C4-2B (cell line): ENCODE results near the gene FPR3.

ENCODE experiments used
- H3K27ac ChIP-seq: fragments of 450-650 bp; 2 replicates; pipeline ENCODE4 v1.5.1; 2017
- ZFX ChIP-seq: fragments of 450-650 bp; IDR thresholded peaks from 2 replicates; pipeline ENCODE4 v1.6.1; 2017
- TF ChIP-seq, protein P1 (sequence below): fragments of 450-650 bp; conservative IDR thresholded peaks from 2 replicates; pipeline ENCODE4 v1.5.1; 2017; ENCODE audit warnings: mild to moderate bottlenecking

Gene FPR3

DNA sequence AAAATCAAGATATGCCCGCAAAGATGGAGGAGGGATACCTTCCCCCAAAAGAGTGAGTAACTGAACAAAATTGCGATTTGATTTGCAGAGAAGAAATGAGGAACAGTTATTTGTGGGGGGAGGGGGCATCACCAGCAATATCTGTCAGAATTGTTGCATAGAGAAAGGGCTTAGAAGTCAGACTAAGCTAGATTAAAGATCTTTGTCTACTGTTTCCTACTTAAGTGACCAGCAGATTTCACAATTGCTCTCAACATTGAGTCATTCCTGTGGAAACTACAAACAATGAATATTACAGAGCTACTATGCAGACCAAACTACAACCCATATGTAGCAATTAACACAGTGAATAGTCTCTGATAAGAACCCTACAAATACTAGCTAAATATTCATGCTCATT is 27.4 kb downstream of the FPR3 start:
- no peak overlapping the region for H3K27ac ChIP-seq
- TF ChIP-seq, protein P1, sequence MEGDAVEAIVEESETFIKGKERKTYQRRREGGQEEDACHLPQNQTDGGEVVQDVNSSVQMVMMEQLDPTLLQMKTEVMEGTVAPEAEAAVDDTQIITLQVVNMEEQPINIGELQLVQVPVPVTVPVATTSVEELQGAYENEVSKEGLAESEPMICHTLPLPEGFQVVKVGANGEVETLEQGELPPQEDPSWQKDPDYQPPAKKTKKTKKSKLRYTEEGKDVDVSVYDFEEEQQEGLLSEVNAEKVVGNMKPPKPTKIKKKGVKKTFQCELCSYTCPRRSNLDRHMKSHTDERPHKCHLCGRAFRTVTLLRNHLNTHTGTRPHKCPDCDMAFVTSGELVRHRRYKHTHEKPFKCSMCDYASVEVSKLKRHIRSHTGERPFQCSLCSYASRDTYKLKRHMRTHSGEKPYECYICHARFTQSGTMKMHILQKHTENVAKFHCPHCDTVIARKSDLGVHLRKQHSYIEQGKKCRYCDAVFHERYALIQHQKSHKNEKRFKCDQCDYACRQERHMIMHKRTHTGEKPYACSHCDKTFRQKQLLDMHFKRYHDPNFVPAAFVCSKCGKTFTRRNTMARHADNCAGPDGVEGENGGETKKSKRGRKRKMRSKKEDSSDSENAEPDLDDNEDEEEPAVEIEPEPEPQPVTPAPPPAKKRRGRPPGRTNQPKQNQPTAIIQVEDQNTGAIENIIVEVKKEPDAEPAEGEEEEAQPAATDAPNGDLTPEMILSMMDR, result no peak
- no peak for TF ChIP-seq ZFX

DNA sequence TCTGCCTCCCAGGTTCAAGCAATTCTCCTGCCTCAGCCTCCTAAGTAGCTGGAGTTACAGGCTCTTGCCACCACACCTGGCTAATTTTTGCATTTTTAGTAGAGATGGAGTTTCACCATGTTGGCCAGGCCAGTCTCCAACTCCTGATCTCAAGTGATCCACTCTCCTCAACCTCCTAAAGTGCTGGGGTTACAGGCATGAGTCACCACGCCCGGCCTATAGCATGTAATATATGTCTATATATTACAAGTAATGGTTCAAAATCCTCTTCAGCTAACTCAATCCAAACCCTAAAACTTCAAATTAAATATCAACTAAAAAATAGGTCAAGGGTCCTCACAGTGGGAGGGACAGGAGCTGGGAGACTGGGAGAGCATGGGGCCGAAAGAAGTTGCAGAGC is 28.0 kb downstream of the FPR3 start:
- H3K27ac ChIP-seq, result no peak overlapping the region
- TF ChIP-seq, protein P1, result no peak
- TF ChIP-seq ZFX, result no peak

DNA sequence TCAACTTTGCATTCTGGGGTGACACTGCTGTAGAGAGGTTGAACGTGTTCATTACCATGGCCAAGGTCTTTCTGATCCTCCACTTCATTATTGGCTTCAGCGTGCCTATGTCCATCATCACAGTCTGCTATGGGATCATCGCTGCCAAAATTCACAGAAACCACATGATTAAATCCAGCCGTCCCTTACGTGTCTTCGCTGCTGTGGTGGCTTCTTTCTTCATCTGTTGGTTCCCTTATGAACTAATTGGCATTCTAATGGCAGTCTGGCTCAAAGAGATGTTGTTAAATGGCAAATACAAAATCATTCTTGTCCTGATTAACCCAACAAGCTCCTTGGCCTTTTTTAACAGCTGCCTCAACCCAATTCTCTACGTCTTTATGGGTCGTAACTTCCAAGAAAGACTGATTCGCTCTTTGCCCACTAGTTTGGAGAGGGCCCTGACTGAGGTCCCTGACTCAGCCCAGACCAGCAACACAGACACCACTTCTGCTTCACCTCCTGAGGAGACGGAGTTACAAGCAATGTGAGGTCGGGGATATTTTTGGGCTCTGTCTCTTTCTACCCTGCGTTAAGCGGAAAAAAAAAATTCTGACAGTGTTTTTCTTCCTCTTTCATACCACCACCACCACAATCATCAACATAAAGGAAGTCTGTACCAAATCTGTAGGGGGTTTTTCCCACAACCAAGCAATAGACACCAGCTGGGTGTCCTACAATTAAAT is 29.5 kb downstream of the FPR3 start:
- no peak for TF ChIP-seq ZFX
- TF ChIP-seq, protein P1, result no peak
- no peak overlapping the region for H3K27ac ChIP-seq

DNA sequence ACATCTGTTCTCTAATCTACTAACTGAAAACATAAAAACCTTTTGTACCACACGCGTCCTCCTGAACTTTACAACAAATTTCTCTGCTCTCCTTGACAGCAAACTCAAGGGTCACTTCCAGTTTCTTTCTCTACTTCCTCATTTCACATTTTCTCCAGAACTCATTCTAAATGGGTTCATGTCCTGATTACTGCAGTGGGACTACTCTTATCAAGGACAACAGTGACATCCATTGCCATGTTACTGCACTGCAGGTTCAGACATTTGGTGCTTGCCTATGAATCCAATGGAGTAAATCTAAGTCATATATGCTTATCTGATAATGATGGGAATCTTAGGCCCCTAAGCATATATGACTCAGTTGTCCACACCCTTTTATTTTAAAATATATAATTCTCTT is 35.3 kb downstream of the FPR3 start:
- H3K27ac ChIP-seq, result no peak overlapping the region
- TF ChIP-seq, protein P1, result no peak; the same call in 1 of the 2 replicates
- TF ChIP-seq ZFX, result no peak

DNA sequence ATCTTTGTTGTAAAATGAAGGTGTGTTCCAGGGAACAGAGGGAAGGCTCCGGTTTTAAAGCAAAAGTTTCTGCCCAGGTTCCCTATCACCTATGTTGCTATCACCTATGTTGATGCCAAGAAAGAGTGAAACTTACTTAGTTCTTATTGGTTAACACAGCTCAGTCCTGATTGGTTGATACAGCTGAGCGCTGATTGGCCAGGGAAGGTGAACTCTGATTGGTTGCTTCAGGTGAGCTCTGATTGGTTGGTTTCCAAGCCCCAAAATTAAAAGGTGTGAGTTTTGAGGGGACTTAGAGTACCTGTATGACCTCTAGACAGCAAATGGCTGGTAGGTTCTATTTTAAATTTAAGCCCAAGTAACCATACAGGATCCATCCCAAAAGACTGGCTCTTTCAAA is 42.2 kb downstream of the FPR3 start:
- no peak for TF ChIP-seq ZFX
- TF ChIP-seq, protein P1, result no peak
- H3K27ac ChIP-seq, result no peak overlapping the region

DNA sequence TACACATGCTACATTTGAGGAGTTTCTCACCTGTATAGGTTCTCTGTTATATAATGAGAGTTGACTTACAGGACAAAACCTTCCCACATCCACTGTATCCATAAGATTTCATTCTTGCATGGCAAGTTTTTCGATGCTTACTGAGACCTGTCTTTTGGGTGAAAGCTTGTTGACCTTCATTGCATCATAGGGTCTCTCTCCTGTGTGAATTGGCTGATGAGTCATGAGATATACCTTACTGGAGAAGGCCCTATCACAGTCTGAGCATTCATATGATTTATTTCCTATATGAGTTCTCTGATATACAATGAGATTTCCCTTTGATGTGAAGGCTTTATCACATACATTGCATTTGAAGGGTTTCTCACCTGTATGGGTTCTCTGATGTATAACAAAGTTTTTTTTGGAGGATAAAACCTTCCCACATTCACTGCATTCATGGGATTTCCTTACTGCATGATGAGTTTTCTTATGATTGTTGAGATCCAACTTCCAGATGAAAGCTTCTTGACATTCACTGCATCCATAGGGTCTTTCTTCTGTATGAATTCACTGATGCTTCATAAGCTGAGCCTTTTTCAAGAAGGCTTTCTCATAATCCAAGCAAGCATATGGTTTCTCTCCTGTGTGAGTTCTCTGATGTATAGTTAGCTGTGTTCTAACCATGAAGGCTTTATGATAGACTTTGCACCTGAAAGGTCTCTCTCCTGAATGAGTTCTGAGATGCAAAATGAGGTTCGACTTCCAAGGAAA is 67.1 kb downstream of the FPR3 start:
- no peak overlapping the region for H3K27ac ChIP-seq
- TF ChIP-seq, protein P1, result no peak
- no peak for TF ChIP-seq ZFX

DNA sequence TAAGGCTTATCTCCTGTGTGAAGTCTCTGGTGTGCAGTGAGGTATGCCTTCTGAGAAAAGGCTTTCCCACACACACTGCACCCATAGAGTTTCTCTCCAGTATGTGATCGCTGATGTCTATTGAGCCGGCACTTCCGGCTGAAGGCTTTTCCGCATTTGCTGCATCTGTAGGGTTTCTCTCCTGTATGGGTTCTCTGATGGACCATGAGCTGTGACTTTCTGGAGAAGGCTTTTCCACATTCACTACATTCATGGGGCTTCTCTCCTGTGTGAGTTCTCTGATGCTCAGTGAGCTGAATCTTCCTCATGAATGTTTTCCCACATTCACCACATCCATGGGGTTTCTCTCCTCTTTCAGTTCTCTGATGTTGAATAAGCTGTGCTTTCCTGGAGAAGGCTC is 78.1 kb downstream of the FPR3 start:
- TF ChIP-seq ZFX, result no peak
- TF ChIP-seq, protein P1, result no peak

More for the DNA sequence above, 78.1 kb downstream of the FPR3 start:
- no peak overlapping the region for H3K27ac ChIP-seq
